Stimulated activated CD8-positive, alpha-beta memory T cell treated with anti-CD3 and anti-CD28 coated beads, Interleukin-12 subunit alpha, Interleukin-12 subunit beta, amount 100 ng/mL, for 24 hours (primary cell): ENCODE results near the gene PBX1.

Experiments used
- DNase-seq: peaks from one replicate; pipeline ENCODE4 v3.0.0-alpha.2; 2020; ENCODE audit errors: extremely low read depth

Gene PBX1

DNA sequence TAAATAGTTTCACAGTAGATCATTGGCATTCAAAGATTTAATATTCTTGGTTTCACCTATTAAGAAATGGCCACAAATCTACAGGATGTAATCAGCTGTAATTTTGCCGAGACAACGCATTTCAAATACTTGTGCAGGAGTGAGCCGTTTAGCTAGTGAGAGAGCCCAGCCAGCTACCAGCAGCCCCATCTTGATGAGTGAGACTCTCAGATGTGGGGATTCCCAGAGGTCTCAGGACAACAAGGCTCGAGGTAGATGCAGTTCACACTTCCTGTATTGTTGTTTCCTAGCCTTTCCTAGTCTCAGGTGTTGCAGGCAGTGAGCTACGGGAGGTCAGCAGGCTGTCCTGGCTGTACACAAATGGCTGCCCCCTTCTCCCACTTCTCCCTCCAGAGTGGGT lies 108.6 kb downstream of the PBX1 start:
- no peak for DNase-seq

DNA sequence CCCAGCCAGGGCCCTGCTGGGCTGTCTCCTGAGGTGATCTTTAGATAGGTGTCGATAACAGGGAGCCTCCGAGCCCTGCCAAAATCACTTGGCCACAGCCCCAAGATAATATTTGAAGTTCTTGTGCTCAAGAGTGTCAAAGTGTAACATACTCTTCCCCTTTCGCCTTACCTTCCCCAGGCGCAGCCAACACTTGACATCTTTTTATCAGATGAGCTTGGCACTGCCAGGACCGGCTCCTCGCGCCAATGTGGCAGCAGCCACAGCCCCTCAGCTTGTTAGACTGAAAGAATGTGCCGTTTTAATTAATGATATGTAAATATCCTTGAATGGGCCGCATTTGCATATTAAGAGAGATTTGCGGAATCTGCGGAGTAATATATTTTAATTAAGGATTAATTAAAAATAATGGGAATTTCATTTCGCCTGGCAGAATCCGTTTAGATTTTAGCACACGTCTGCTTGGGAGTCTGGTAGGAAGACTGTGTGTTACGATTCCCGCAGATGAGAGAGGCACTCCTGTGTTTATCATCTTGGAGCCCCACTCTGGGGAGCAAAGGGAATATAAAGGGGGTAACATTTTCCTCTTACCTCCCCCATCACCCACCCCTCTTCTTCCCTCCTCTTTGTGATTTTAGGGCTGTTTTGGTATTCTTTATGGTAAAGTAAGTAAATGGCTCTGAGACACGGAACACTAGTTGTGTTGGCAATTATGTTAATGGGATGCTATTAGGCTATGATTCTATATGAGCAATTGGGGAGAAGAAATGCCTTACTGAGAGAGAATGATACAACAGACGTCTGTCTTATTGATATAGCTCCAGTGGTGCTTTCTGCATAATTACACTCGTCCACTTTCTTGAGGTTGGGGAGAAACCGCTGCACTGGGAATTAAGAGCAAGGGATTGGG lies 109.8 kb downstream of the PBX1 start:
- no peak for DNase-seq

- no peak for DNase-seq
Measured at GRCh38 chr1:164670026-164670425, 111.0 kb downstream of the PBX1 start.

DNA sequence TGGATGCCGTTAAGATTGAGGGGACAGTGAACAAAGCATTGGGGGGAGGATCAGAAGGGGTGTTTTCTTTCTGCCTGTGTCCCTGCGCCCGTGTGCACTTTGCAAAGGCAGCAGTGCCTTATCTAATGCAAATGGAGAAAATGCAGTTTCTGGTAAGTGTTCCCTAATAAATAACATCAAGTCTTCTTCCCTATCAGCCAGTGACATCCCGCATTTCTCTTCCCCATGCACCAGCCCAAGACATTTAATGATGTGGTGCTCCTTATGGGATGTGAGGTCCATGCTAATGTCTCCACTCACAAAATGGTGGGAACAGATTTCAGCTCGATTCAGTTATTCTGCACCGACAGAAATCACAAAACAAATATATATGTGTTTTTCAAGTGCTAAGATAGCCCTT lies 111.8 kb downstream of the PBX1 start:
- DNase-seq = no peak

GRCh38 chr1:164671323-164671965 lies 112.5 kb downstream of the PBX1 start:
- DNase-seq = no peak

GRCh38 chr1:164671966-164672571 lies 113.1 kb downstream of the PBX1 start:
- DNase-seq = no peak

- no peak for DNase-seq
Measured at GRCh38 chr1:164672588-164672987, 113.6 kb downstream of the PBX1 start.

DNA sequence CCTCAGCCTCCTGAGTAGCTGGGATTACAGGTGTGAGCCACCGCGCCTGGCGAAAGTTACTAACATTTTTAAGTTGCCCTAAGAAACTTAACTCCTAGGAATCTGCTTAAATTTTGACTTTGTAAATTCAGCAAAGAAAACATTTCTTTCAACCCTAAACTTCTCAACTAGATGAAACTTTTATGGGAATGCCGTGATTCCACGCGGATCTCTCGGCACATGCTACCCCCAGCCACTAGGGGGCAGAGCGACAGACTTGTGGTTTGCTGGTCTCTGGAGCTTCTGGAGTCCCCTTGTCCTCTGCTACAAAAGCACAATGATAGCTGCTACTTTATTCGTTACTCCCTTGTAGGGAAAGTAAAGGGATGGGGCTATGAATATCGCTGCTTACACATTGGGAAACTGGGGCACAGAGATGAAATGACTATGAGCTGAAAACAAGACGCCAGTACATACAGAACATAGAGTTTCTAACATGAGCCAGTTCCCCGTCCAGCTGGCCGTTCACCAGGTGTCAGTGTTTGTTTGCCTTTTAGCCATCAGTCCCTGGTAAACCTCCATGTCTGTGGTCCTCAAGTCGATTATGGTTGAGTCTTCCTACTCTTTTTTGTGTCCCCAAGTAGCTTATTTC lies 114.7 kb downstream of the PBX1 start:
- DNase-seq = no peak

GRCh38 chr1:164675342-164675904 lies 116.4 kb downstream of the PBX1 start:
- no peak for DNase-seq

GRCh38 chr1:164678136-164678700 lies 119.2 kb downstream of the PBX1 start:
- no peak for DNase-seq

- DNase-seq = no peak
Measured at GRCh38 chr1:164682570-164682969, 123.6 kb downstream of the PBX1 start.

GRCh38 chr1:164683235-164683634 lies 124.3 kb downstream of the PBX1 start:
- no peak for DNase-seq

GRCh38 chr1:164685266-164686035 lies 126.5 kb downstream of the PBX1 start:
- no peak for DNase-seq

DNA sequence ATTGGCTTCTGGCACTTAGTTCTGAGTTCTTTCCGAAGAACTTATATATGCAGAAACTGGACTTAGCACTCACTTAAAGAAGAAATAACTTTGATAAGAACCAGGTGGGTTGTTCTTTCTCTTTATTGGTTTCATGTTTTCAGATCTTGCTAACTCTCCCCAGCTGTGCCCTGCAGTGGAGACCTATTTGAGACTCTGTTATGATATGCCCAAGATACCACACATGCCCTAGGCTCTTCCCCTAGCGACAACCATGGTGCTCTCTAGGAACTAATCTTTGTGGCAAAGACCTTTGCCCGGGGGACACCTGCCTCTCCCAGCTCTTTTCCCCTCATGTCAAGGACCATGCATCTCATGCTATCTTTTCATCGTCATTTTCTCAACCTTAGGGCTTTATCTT lies 128.8 kb downstream of the PBX1 start:
- no peak for DNase-seq

DNA sequence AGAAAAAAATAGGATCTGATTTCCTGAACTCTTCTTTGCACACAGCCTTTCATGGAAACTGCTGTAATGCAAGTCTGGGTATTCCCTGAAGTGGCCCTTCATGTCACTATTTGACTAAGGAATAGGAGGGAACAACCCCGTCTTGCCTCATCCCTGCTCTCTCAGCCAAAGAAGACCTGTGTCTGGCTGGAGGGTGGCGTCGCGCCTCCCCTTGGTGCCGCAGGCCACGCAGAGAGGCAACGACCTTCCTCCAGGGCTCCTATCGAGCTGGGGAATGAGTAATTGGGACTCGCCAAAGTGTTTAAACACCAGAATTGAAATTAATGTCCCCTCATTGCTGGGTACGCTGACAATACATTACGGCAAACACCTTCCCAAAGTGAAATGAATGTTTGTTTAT lies 129.8 kb downstream of the PBX1 start:
- DNase-seq = no peak

DNA sequence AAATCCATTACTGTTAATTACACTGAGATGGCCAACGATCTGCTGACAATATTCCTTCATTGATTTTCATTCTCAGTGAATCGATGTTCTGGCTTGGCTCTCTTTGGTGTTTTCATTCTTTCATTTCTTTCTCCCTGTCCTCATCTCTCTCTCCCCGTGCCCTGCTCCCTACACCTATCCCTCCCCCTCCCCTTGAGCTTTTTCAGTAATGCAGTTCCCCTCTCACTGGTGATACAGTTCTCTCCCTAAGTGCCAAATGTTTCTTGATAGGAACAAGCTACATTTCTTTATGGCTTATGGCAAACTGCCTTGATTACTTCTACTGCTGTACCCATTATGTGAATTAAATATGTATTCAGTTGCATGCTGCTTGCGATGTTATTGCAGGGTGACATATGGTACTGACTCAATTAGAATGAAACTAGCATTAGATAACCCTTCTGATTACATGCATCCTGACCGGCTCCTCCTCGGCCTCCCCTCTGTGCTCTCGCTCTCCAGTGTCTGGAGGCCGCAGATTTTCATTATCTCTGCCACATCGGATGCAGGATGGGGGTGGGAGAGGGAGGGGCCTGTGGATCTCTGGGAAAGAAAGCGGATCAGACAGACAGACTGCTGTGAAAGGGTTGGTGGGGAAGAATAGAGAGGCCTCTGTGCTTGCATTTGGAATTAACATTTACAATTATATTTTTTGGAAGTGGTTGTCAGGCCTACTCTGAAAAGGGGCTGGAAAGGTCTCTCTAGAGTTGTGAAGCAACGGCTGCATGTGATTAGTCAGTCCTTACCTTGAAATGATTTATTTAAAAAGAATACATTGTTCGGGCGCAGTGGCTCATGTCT lies 130.9 kb downstream of the PBX1 start:
- DNase-seq = no peak

GRCh38 chr1:164692420-164692819 lies 133.4 kb downstream of the PBX1 start:
- DNase-seq = no peak

DNA sequence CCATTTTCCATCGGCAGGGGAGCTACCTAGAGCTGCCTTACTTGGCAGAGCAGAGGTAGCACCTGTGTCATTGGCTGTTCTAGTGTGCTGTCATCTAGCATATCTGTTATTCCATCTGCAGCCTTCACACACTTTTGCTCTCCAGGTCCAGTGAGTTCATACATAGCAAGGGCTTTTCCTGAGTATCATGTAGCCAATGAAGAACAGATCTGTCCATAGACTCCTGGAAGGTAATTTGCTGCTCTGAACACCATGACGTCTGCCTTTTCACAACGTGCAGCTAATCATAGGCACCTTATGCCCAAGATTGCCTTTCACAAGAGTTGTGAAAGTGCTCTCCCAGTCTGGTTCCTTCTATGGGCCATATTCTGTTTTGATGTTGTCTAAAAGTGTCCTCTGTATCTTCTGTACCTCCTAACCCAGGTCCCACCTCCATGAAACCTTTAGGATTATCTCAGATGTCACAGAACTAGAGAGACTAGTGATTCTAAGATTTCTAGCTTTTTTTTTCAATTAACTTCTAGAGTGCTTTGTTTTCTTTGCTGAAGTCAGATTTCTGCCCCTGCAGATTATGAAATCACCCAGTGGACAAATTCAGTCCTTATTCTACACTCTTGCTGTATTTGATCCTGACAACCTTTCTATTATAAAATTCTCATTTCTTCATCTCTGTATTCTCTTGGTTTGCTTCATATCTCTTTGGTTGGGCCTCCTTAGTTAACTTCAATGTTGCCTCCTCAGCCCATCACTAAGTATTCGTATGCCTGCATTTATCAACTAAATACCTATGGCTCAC lies 134.8 kb downstream of the PBX1 start:
- DNase-seq = no peak

DNA sequence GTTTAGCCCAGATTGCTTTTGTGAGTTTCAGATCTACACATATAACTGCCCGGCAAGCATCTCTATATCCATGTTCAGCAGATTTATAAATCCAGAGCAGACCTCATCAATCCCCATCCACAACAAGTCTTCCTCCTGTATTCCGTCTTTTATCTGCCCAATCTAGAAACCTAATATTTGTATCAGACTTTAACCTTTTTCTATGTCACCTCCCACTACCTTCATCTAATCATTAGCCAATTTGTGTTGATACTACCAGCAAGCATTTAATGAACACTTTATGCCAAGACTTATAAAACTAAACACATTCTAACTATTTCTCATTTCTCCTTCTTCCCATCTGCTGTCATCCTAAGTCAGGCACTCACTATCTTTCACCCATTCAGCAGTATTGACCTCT lies 135.5 kb downstream of the PBX1 start:
- no peak for DNase-seq
